ENCODE results near the gene RAB3GAP2.

DNA sequence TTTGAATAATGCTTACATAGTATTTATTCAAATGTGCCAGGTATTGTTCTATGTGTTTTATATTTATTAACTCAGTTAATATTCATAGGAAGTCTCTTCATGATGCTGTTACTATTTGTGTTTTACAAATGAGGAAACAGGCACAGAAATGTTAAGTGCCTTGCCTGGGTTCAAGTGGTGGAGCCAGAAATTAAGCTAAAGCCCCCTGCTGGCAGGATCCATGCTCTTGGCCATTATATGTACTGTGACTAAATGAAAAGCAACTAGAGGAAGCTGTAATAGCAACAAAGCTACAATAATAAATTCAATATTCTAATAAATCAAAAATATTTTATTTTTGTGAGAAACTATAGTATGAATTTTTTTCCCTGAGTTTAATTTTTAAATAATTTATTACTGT lies 148.4 kb downstream of the RAB3GAP2 start:
- TF ChIP-seq POLR2A (IDR thresholded peaks at IDR 0.05): no peak
- no peak for TF ChIP-seq EP300 (IDR thresholded peaks at IDR 0.05)
- TF ChIP-seq, protein P1, sequence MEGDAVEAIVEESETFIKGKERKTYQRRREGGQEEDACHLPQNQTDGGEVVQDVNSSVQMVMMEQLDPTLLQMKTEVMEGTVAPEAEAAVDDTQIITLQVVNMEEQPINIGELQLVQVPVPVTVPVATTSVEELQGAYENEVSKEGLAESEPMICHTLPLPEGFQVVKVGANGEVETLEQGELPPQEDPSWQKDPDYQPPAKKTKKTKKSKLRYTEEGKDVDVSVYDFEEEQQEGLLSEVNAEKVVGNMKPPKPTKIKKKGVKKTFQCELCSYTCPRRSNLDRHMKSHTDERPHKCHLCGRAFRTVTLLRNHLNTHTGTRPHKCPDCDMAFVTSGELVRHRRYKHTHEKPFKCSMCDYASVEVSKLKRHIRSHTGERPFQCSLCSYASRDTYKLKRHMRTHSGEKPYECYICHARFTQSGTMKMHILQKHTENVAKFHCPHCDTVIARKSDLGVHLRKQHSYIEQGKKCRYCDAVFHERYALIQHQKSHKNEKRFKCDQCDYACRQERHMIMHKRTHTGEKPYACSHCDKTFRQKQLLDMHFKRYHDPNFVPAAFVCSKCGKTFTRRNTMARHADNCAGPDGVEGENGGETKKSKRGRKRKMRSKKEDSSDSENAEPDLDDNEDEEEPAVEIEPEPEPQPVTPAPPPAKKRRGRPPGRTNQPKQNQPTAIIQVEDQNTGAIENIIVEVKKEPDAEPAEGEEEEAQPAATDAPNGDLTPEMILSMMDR (IDR thresholded peaks at IDR 0.05): no peak

Data from gastroesophageal sphincter (tissue), 3 donors.